ENCODE measurements around the gene ALG2. TPM values are rescaled to one million over a fixed set of nuclear protein-coding genes. Genes with fewer than 3 reads are reported as not detected.

ALG2 gene
- total and polyA plus RNA-seq, 9 of the 15 experiments (the other 6 are each of a cell fraction or from before 2014, with no cell fraction given): 4.9 to 41.9 (median 20.2) TPM

DNA sequence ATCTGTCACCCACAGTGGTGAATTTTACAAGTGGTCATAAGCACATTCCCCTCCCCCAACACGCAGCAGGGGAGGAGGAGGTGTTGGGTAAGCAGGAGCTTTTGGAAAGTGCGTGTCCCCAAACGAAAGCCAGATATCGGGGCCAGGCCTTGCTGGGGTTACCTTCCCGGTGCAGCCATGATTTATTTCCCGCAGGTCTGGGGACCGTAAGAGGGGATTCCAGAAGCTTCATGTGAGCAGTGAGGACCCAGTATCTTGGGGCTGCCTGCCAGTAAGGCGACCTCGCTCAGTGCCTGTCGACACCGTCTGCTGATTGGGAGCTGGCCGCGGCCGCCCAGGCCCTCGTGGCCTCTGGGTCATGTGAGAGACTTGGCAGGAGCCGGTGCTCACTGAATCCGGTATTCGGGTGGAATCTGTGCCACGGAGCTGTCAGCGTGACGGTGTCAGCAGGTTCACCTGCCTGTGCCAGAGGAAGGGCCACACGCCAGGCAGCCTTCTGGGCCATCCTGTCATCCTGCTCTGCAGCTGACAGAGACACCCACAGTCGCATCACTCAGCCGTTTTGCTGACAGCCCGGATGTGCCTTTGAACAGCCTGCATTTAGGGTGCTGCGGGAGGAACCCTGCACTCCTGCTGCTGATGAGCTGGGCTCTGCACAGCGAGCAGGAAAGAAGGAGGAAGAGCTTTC lies 37.6 kb upstream of the ALG2 start (continued):
- TF ChIP-seq, protein P1, sequence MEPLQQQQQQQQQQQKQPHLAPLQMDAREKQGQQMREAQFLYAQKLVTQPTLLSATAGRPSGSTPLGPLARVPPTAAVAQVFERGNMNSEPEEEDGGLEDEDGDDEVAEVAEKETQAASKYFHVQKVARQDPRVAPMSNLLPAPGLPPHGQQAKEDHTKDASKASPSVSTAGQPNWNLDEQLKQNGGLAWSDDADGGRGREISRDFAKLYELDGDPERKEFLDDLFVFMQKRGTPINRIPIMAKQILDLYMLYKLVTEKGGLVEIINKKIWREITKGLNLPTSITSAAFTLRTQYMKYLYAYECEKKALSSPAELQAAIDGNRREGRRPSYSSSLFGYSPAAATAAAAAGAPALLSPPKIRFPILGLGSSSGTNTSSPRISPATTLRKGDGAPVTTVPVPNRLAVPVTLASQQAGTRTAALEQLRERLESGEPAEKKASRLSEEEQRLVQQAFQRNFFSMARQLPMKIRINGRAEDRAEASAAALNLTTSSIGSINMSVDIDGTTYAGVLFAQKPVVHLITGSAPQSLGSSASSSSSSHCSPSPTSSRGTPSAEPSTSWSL (CRISPR knock-in tag; IDR thresholded peaks at IDR 0.05; ENCODE audit: borderline replicate concordance): 0 out of 2 replicates have a peak, but pooled peaks have one; percentile 17
- TF ChIP-seq CHCHD3 (CRISPR knock-in tag; IDR thresholded peaks at IDR 0.05): no peak
- no peak for TF ChIP-seq GATA2 (CRISPR knock-in tag; IDR thresholded peaks at IDR 0.05)
- TF ChIP-seq, protein P2, sequence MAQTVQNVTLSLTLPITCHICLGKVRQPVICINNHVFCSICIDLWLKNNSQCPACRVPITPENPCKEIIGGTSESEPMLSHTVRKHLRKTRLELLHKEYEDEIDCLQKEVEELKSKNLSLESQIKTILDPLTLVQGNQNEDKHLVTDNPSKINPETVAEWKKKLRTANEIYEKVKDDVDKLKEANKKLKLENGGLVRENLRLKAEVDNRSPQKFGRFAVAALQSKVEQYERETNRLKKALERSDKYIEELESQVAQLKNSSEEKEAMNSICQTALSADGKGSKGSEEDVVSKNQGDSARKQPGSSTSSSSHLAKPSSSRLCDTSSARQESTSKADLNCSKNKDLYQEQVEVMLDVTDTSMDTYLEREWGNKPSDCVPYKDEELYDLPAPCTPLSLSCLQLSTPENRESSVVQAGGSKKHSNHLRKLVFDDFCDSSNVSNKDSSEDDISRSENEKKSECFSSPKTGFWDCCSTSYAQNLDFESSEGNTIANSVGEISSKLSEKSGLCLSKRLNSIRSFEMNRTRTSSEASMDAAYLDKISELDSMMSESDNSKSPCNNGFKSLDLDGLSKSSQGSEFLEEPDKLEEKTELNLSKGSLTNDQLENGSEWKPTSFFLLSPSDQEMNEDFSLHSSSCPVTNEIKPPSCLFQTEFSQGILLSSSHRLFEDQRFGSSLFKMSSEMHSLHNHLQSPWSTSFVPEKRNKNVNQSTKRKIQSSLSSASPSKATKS (CRISPR knock-in tag; IDR thresholded peaks at IDR 0.05): no peak
- TF ChIP-seq SNRNP70 (optimal IDR thresholded peaks at IDR 0.05; ENCODE audit: low read depth, low read length): no peak
- TF ChIP-seq NRF1 (conservative IDR thresholded peaks at IDR 0.05 in 1 of 2, IDR thresholded peaks at IDR 0.05 in 1 of 2): 0 out of 4 replicates have a peak, but pooled peaks have one; percentile 7 to 14
- TF ChIP-seq POLR3G (IDR thresholded peaks at IDR 0.05; ENCODE audit: extremely low read depth, insufficient read length, insufficient replicate concordance): no peak
- peak; percentile 48 for TF ChIP-seq MEIS2 (IDR thresholded peaks at IDR 0.05; ENCODE audit: partially characterized antibody)
- TF ChIP-seq RBFOX2 (IDR thresholded peaks at IDR 0.05; ENCODE audit: low read depth, low read length): peak; percentile 48; the same call in 1 of the 2 replicates
- TF ChIP-seq POLR3A (IDR thresholded peaks at IDR 0.05; ENCODE audit: borderline replicate concordance, extremely low read depth, insufficient read depth, insufficient read length): no peak
- no peak for TF ChIP-seq NR4A1 (CRISPR knock-in tag; IDR thresholded peaks at IDR 0.05)
- peak; percentile 86 for TF ChIP-seq NR4A1 (tag; IDR thresholded peaks at IDR 0.05)
- TF ChIP-seq, protein P3, sequence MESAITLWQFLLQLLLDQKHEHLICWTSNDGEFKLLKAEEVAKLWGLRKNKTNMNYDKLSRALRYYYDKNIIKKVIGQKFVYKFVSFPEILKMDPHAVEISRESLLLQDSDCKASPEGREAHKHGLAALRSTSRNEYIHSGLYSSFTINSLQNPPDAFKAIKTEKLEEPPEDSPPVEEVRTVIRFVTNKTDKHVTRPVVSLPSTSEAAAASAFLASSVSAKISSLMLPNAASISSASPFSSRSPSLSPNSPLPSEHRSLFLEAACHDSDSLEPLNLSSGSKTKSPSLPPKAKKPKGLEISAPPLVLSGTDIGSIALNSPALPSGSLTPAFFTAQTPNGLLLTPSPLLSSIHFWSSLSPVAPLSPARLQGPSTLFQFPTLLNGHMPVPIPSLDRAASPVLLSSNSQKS (CRISPR knock-in tag; IDR thresholded peaks at IDR 0.05): no peak
- no peak for TF ChIP-seq KAT8 (IDR thresholded peaks at IDR 0.05; ENCODE audit: low read depth)
- TF ChIP-seq, protein P4, sequence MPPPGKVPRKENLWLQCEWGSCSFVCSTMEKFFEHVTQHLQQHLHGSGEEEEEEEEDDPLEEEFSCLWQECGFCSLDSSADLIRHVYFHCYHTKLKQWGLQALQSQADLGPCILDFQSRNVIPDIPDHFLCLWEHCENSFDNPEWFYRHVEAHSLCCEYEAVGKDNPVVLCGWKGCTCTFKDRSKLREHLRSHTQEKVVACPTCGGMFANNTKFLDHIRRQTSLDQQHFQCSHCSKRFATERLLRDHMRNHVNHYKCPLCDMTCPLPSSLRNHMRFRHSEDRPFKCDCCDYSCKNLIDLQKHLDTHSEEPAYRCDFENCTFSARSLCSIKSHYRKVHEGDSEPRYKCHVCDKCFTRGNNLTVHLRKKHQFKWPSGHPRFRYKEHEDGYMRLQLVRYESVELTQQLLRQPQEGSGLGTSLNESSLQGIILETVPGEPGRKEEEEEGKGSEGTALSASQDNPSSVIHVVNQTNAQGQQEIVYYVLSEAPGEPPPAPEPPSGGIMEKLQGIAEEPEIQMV (tag; conservative IDR thresholded peaks at IDR 0.05; ENCODE audit: low read depth): no peak
- no peak for TF ChIP-seq CEBPG (CRISPR knock-in tag; IDR thresholded peaks at IDR 0.05)
- peak in 1 of 2 experiments; percentile 46; a peak in 1 of 4 replicates for TF ChIP-seq CEBPG (tag; conservative IDR thresholded peaks at IDR 0.05 in 1 of 2, IDR thresholded peaks at IDR 0.05 in 1 of 2)
